NK-92 (cell line): ENCODE data around the gene C12orf42.

Experiments
- DNase-seq: peaks from one replicate; lab custom pipeline; 2025; ENCODE audit not compliant: unreplicated experiment; lab: John Stamatoyannopoulos, UW

The C12orf42 gene

GRCh38 chr12:103350116-103350515, 145.7 kb downstream of the C12orf42 start:
- no peak for DNase-seq

GRCh38 chr12:103348935-103349334, 146.8 kb downstream of the C12orf42 start:
- DNase-seq = no peak

- no peak for DNase-seq
Observed at GRCh38 chr12:103336940-103337339, 158.8 kb downstream of the C12orf42 start.

- no peak for DNase-seq
Observed at GRCh38 chr12:103334466-103334865, 161.3 kb downstream of the C12orf42 start.

GRCh38 chr12:103333676-103334075, 162.1 kb downstream of the C12orf42 start:
- no peak for DNase-seq

- no peak for DNase-seq
Observed at GRCh38 chr12:103331643-103332042, 164.1 kb downstream of the C12orf42 start.

GRCh38 chr12:103330672-103331071, 165.1 kb downstream of the C12orf42 start:
- DNase-seq = no peak

GRCh38 chr12:103327676-103328075, 168.1 kb downstream of the C12orf42 start:
- no peak for DNase-seq

- no peak for DNase-seq
Observed at GRCh38 chr12:103326190-103326589, 169.6 kb downstream of the C12orf42 start.

GRCh38 chr12:103318566-103318965, 177.2 kb downstream of the C12orf42 start:
- no peak for DNase-seq

- DNase-seq = no peak
Observed at GRCh38 chr12:103317220-103317619, 178.5 kb downstream of the C12orf42 start.

GRCh38 chr12:103314786-103315185, 181.0 kb downstream of the C12orf42 start:
- DNase-seq = no peak

GRCh38 chr12:103313894-103314293, 181.9 kb downstream of the C12orf42 start:
- no peak for DNase-seq

GRCh38 chr12:103312742-103313354, 182.9 kb downstream of the C12orf42 start:
- DNase-seq = no peak

- DNase-seq = no peak
Observed at GRCh38 chr12:103310546-103311270, 185.1 kb downstream of the C12orf42 start.

GRCh38 chr12:103308396-103308795, 187.4 kb downstream of the C12orf42 start:
- no peak for DNase-seq

GRCh38 chr12:103303484-103303883, 192.3 kb downstream of the C12orf42 start:
- no peak for DNase-seq

- no peak for DNase-seq
Observed at GRCh38 chr12:103301642-103302591, 193.9 kb downstream of the C12orf42 start.

- DNase-seq = no peak
Observed at GRCh38 chr12:103288016-103288415, 207.8 kb downstream of the C12orf42 start.

GRCh38 chr12:103282124-103282523, 213.6 kb downstream of the C12orf42 start:
- no peak for DNase-seq

- no peak for DNase-seq
Observed at GRCh38 chr12:103279444-103279843, 216.3 kb downstream of the C12orf42 start.

GRCh38 chr12:103278329-103278728, 217.4 kb downstream of the C12orf42 start:
- DNase-seq = no peak
